Measurements from ENCODE around the gene RPS15. TPM values are rescaled to one million over a fixed set of nuclear protein-coding genes. Genes with fewer than 3 reads are reported as not detected.

RPS15 gene
- total RNA-seq, 2 experiments from 2014 or later = 1,854 to 1,879 TPM

DNA sequence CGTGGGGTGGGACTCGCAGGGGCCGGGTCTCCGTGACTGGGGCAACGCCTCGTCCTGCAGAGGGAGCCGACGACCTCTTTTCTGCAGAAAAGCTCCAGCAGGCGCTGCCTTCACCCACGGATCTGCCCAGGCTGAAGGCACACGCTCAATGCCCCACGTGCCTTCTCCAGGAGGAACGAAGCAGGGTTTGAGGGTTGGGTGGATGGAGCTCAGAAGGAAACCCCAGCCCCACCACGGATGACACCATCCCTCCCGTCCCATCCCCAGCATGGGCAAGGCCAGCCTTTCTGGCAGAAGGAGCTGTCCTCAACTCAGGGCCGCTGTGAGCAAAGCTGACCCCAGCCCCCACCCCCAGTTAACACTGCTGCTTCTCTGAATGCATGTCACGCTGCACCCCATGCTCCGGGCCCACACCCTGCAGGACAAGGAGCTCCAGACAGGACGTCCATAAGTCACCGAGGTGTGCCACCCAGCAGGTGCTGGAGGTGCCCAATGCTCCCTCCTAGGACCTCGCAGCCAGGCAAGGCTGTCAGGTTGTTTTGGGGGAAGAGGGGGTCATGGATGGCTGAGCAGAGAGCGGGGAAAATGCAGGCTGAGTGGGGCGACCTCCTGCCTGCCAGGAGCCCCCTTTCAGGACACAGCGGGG is 33.4 kb downstream of the RPS15 start:
- intact Hi-C loops (cut with micrococcal nuclease) = no loop called here
- CTCF ChIA-PET = interaction anchor here (1.2 kb wide), 1 partner anchor 31 kb away, joined by 3 read pairs; no protein-coding TSS in a partner anchor
- no peak for ATAC-seq
- Mint-ChIP-seq H3K27ac (no peak overlapping the region), H3K36me3 (ENCODE audit: low read depth) (no peaks in the 10 kb centered on the region), H3K27me3 (peaks cover 12% of the 10 kb centered on the region), H3K4me3 (no peak overlapping the region), H3K9me3 (no peaks in the 10 kb centered on the region), H3K4me1 (ENCODE audit: low read depth) (peaks cover 16% of the 10 kb centered on the region)
- TF ChIP-seq, protein P1, sequence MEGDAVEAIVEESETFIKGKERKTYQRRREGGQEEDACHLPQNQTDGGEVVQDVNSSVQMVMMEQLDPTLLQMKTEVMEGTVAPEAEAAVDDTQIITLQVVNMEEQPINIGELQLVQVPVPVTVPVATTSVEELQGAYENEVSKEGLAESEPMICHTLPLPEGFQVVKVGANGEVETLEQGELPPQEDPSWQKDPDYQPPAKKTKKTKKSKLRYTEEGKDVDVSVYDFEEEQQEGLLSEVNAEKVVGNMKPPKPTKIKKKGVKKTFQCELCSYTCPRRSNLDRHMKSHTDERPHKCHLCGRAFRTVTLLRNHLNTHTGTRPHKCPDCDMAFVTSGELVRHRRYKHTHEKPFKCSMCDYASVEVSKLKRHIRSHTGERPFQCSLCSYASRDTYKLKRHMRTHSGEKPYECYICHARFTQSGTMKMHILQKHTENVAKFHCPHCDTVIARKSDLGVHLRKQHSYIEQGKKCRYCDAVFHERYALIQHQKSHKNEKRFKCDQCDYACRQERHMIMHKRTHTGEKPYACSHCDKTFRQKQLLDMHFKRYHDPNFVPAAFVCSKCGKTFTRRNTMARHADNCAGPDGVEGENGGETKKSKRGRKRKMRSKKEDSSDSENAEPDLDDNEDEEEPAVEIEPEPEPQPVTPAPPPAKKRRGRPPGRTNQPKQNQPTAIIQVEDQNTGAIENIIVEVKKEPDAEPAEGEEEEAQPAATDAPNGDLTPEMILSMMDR (IDR thresholded peaks at IDR 0.05) = no peak
- POLR2A ChIA-PET = interaction anchor here (1.0 to 1.8 kb wide), 4 partner anchors 21 to 118 kb away, joined by 3 to 4 read pairs (median 4); no protein-coding TSS in a partner anchor
- DNase-seq = peak; percentile 35

DNA sequence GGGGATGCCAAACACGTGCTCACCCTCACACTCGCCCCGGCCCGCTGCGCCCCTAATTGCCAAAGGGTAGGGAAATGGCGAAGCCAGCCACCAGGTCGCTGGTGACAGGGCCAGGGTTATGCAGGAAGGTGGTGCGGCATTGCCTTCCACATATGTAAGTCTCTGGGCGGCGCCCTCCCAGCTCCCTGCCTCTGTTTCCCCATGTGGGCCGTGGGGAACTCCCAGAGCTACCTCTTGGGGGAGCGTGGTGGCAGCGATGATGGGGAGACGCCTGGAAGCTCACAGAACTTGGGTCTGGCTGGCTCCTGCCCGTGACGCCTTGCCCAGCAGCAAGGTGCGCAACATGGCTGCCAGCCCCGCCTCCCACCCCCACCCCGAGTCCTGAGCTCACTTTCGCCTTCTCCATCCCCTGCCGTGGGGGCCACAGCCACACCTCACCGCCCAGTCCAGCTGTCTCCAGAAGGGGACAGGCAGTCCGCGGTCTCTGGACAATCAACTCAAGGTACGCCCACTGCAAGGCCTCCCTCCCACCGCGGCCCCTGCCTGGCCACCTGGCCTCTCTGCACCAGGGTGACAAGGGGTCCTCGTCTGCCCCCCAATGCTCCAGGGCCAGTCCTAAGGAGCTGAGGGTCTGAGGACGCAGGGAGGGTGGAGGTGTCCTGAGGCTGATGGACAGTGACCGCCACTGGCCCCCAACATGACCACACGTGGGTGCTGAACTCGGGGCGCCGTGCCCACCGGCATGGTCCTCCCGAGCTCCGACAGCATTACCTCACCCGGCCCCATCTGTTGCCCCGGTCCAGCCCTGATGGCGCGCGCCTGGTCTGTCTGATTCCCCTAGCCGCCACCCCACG is 34.3 kb downstream of the RPS15 start:
- H3K27ac Mint-ChIP-seq = no peak overlapping the region
- intact Hi-C loops (cut with micrococcal nuclease) = no loop called here
- H3K4me1 Mint-ChIP-seq (ENCODE audit: low read depth) = peaks cover 21% of the 10 kb centered on the region
- ChIA-PET POLR2A (interaction anchor here (0.8 to 1.8 kb wide), 4 partner anchors 15 to 158 kb away, joined by 3 to 6 read pairs (median 4); no protein-coding TSS in a partner anchor), CTCF (interaction anchor here (1.2 kb wide), 1 partner anchor 30 kb away, joined by 3 read pairs; no protein-coding TSS in a partner anchor)
- ATAC-seq (no peak), DNase-seq (no peak)
- peaks cover 11% of the 10 kb centered on the region for H3K27me3 Mint-ChIP-seq
- no peak overlapping the region for H3K4me3 Mint-ChIP-seq
- H3K9me3 Mint-ChIP-seq = no peaks in the 10 kb centered on the region
- TF ChIP-seq, protein P1 (IDR thresholded peaks at IDR 0.05) = no peak
- peaks cover 4% of the 10 kb centered on the region for H3K36me3 Mint-ChIP-seq (ENCODE audit: low read depth)

DNA sequence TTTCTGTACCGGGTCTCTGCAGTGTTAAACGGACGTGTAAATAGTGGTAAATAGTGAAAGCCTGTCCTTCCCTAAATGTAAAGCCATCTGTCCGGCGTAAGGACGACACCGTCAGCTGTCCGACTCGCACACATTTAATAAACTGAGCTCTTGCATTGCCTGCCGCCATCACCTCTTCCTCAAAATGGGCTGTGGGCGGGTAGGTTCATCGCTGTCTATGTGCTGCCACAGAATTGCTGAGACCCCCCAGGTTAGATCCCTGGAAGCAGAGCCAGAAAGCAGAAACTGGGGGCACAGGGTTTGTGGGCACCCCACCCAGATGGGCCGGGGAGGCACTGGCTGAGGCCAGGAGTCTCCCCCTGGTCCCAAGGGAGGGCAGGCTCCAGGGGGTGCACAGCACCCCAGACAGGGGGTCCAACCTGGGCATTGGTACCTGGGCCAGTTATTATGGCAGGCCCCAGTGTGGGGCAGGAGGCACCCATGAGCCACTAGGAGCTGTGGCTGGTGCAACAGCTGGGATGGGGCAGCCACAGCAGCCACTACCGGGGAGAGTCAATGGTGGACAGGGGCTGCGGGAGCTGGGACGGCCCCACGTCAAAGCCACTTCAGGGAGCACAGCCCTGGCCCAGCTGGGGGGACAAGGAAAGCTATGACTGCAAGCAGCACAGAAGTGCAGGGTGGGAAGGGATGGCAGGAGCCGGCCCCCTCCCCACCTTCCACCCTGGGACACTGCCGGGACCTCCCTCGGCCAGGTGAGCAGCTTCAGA is 35.1 kb downstream of the RPS15 start:
- Mint-ChIP-seq H3K4me1 (ENCODE audit: low read depth) (peaks cover 24% of the 10 kb centered on the region), H3K27me3 (peaks cover 11% of the 10 kb centered on the region), H3K9me3 (no peaks in the 10 kb centered on the region), H3K36me3 (ENCODE audit: low read depth) (peaks cover 5% of the 10 kb centered on the region), H3K4me3 (no peak overlapping the region), H3K27ac (no peak overlapping the region)
- intact Hi-C loops (cut with micrococcal nuclease) = no loop called here
- DNase-seq (no peak), ATAC-seq (no peak)
- ChIA-PET POLR2A (interaction anchor here (0.8 to 1.8 kb wide), 3 partner anchors 16 to 157 kb away, joined by 3 to 6 read pairs (median 4); no protein-coding TSS in a partner anchor), CTCF (no interaction called here)
- TF ChIP-seq, protein P1 (IDR thresholded peaks at IDR 0.05) = no peak

DNA sequence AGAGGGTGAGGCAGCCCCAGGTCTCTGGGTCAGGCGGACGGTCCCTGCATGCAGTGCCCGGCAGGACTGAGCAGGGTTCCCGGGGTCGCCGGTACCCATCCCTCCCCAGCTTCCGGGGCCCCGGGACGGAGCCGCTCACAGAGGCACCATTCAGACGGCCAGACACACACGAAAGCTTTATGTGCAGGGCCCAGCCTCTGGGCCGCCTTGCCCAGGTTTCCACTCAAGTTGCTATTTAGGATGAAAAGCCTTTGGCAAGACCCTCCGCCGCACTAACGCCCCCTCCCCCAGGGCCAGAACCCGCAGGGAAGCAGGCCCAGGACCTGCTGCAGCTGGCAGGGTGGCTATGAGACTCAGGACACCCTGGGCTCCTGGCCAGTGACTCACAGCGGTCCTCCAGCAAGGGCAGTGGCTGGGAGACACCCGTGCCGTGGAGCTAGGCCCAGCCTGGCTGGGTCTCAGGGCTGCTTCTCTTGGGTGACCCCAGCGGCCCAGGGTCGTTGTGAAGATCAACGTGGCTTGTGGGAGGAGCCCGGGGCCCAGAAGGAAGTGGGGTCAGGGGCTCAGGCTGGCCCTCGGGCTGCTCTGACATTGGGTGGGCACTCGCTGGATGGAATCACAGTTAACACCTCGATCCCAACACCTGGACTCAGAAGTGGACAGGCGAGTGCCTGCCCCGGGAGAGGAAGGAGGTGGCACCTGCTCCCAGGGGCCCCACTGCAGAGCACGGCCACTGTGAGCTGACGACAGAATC is 36.0 kb downstream of the RPS15 start:
- intact Hi-C loops (cut with micrococcal nuclease) = no loop called here
- Mint-ChIP-seq H3K4me1 (ENCODE audit: low read depth) (peaks cover 28% of the 10 kb centered on the region), H3K36me3 (ENCODE audit: low read depth) (peaks cover 7% of the 10 kb centered on the region), H3K27ac (no peak overlapping the region), H3K9me3 (no peaks in the 10 kb centered on the region), H3K27me3 (peaks cover 11% of the 10 kb centered on the region), H3K4me3 (no peak overlapping the region)
- ATAC-seq (no peak), DNase-seq (no peak)
- ChIA-PET POLR2A (interaction anchor here (1.1 to 1.8 kb wide), 2 partner anchors 17 to 32 kb away, joined by 3 to 6 read pairs; no protein-coding TSS in a partner anchor), CTCF (interaction anchor here (1.3 to 1.5 kb wide), 2 partner anchors 30 to 197 kb away, joined by 3 read pairs; no protein-coding TSS in a partner anchor)
- TF ChIP-seq, protein P1 (IDR thresholded peaks at IDR 0.05) = no peak
